CD4-positive, alpha-beta T cell treated with Interleukin-15 for 1 hour (primary cell): ENCODE results near the gene PDE11A.

ENCODE experiments used
- DNase-seq: peaks from one replicate; pipeline ENCODE4 v3.0.0-alpha.2; 2020

PDE11A gene

GRCh38 chr2:177587371-177587770, 485.2 kb downstream of the PDE11A start:
- no peak for DNase-seq

GRCh38 chr2:177586154-177586553, 486.4 kb downstream of the PDE11A start:
- no peak for DNase-seq

DNA sequence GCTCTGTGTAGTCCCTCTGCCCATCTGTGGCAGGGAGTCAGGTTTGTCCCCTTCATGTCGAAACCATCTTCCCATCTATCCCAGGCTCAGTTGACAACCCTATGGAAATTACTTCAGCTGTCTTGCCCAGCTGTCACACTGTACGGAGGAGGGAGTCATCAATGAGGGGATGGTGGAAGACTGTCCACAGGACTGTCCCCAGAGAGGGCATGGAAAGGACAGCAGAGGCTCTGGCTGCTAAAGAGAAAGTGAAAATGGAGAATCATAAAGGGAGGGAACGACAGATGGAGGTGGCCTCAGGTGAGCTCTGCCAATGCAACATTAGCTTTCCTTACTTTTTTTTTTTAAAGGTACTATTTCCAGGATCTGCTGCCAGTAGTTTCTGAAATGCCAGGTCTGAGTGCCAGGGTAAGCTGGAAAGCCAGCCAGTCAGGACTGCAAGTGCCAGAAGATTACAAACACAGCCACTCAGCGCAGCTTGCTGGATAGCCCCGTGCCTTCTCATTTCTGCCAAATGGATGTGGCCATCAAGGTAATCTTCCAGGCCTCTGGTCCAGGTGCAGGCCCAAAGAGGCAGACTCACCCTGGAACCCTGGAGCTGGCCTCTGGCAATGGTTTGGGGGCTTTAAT, 487.2 kb downstream of the PDE11A start:
- DNase-seq: no peak

DNA sequence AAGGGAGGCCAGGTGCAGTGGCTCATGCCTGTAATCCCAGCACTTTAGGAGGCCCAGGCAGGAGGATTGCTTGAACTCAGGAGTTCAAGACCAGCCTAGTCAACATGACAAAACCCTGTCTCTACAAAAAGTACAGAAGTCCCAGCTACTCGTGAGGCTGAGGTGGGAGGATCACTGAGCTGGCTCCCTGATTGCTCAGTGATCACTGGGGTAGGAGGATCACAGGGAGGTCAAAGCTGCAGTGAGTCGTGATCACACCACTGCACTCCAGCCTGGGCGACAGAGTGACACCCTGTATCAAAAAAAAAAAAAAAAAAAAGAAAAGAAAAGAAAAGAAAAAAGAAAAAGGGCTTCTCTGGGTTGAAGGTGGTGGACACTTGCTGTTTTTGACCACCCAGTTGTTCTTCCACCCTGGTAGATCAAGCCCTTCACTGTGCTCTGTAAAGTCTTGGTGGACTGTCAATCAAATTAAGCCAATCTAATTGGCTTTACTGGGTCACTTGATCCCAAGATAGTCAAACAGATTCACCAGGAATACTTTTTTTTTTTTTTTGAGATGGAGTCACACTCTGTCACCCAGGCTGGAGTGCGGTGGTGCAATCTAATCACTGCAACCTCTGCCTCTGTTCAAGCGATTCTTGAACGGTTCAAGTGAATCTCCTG, 488.4 kb downstream of the PDE11A start:
- DNase-seq: no peak

DNA sequence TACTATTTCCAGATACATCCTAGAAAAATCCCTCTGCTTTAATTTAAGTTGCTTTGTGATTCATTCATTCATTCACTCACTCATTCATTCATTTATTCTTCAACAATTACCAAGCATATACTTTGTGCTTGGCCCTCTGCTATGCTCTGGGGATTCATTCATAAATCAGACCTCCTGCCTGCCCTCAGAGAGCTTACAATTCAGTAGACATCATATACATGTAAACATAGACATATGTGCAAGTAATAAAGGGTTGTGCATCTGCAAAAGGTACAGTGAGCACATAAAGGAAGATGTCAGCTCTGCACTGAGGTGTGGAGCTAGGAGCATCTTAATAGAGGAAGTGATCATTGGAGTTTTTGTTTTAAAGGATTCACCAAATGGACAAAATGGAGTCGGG, 490.6 kb downstream of the PDE11A start:
- DNase-seq: no peak

- DNase-seq: no peak
Observed at GRCh38 chr2:177579486-177580036, 493.0 kb downstream of the PDE11A start.

- DNase-seq: no peak
Observed at GRCh38 chr2:177578454-177578853, 494.1 kb downstream of the PDE11A start.

- no peak for DNase-seq
Observed at GRCh38 chr2:177577075-177577474, 495.5 kb downstream of the PDE11A start.

GRCh38 chr2:177575358-177575757, 497.2 kb downstream of the PDE11A start:
- no peak for DNase-seq

- no peak for DNase-seq
Observed at GRCh38 chr2:177574356-177574755, 498.2 kb downstream of the PDE11A start.
